Measurements from ENCODE around the gene PAX6.

Gene PAX6

GRCh38 chr11:31809857-31810778 lies 1.0 kb downstream of the PAX6 start:
- TF ChIP-seq CTCF (IDR thresholded peaks at IDR 0.05; ENCODE audit: extremely low read depth, missing control alignments): no peak
- DNase-seq (ENCODE audit: low spot score): peak; percentile 60

DNA sequence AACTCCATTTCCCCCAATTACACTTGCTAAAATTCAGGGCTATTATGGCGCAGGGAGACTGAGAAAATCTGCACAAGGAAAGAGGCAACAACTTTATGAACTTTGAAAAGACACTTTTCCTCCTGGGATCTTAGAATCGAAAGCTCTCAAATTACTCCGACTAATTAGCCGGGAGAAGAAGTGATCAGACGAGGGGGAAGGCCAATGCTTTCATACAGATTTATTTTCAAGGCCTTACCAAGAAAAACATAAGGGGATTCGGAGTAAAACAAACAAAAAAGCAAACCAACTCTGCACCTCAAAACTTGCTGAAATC lies 1.6 kb downstream of the PAX6 start:
- no peak for TF ChIP-seq CTCF (IDR thresholded peaks at IDR 0.05; ENCODE audit: extremely low read depth, missing control alignments)
- no peak for DNase-seq (ENCODE audit: low spot score)

DNA sequence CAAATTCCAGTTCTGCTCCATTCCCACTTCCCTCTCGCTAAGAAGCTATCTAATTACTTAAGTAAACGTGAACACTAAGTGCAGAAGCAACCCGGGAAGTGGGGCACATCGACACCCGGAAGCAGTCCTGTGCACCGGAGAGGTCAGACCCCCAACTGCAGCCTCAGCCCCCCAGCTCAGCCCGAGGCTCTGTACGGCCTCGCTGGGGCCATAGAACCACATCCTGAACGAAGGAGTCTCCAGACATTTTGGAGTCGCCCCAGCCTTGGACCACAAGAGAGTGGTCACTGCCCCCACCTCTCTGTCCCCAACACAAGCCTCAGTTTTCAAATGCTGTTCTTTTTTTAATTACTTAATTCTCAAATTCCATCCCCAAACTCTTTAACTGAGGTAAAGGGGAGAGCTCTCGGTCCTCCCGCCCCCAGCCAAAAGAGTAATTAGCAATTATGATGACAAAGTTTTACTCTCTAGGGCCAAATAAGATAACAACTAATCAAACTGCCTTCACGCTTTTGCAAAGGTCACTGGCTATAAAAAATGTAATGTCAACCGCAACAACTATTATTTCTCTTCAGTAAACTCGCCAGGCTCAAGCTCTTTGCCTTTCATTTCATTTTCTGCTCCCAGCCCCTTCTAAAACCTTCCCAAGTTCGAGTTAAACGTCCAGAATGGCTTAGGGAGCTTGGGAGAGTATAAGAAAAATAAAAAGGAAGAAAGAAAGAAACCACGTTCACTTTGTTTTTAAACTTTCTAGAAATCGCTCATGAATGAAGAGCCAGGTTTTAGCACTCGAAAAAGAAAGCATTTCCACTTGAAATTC lies 2.2 kb downstream of the PAX6 start:
- no peak for DNase-seq (ENCODE audit: low spot score)

GRCh38 chr11:31807799-31808667 lies 3.1 kb downstream of the PAX6 start:
- DNase-seq (ENCODE audit: low spot score): no peak

More for the DNA sequence above, 2.2 kb downstream of the PAX6 start:
- TF ChIP-seq CTCF (IDR thresholded peaks at IDR 0.05; ENCODE audit: extremely low read depth, missing control alignments): no peak

DNA sequence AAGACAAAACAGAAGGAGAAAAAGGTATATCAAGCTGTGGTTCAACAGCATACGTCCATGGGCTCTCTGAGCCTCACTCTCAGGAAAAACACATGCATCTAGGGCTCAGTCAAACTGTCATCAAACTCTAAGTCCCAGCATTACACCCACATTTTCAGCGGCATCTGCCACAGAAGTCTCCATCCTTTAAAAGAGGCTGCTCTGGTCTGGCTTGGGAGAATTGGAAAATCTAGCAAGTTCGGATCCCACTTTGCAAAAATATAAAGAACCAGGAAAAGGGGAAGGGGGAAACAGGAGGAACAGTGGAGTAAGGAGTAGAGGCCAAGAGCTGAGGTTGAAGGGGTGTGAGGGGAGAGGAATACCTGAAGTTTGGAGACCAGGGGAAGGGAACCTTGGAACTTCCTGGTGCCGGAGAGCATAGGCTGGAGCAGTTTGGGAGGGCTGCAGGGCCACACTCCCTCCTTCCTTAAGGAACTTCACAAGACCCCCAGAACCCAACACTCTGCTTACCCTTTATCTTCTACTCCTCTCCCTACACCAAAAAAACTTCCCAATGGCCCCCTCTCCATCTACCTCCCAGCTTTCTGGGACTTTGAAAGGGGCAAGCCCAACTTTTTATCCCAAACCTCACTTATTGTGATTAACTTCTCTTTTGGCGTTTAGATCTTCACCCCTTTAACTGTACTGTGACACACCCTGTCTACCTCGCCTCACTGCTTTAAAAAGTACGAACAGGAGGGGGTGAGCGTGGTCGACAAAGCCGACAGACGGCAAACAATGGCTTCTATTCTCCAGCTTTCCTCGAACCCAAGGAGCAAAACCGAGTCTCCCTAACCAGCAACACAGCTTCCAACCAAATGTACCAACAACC lies 4.0 kb downstream of the PAX6 start:
- TF ChIP-seq CTCF (IDR thresholded peaks at IDR 0.05; ENCODE audit: extremely low read depth, missing control alignments): no peak
- peak; percentile 27 for DNase-seq (ENCODE audit: low spot score)

More at GRCh38 chr11:31807799-31808667, 3.1 kb downstream of the PAX6 start:
- TF ChIP-seq CTCF (IDR thresholded peaks at IDR 0.05; ENCODE audit: extremely low read depth, missing control alignments): no peak

DNA sequence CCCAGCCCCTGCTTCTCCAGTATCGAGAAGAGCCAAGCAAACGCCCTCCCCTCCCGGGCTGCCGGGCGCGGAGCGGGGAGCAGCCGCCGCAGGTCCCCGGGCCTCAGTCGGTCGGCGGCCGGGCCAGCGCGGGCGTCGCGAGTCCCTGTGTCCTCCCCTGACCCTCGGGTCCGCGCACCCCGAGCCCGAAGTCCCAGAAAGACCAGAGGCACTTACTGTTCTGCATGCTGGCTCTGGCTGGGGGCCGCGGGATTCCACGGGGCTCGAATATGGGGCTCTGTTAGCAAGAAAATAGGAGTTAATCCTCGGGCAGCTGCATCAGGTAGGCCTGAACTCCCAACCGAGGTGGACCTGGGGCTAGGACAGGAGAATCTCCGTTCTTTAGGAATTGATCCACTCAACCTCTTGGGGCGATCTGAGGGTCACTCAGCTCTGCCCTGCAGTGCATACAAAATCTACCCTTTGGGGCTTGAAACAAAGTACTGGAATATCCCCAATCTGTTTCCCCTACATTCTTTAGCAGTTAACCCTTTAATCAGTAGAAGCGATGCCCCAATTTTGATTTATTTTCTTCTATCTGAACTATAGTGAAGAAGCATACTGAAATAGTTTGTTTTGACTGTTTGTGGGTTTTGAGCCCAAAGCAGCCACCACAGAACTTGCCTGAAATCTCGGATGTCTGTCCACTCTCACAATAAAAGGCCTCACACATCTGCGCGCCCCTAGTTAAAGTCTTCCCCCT lies 4.8 kb downstream of the PAX6 start:
- peak; percentile 41 for DNase-seq (ENCODE audit: low spot score)
- TF ChIP-seq CTCF (IDR thresholded peaks at IDR 0.05; ENCODE audit: extremely low read depth, missing control alignments): no peak

All from GM20000 (cell line).